Cardiac muscle cell (in vitro differentiated cells and primary cell): ENCODE results near the gene SUPT20HL2. TPM values are rescaled to one million over a fixed set of nuclear protein-coding genes. Genes with fewer than 3 reads are reported as not detected.

Source experiments
- polyA plus RNA-seq: library from polyadenylated mRNA; unstranded; fragments of >200 nt; fragmentation: Nextera tagmentation; extraction: Ambion mirVana; gene quantifications from 2 replicates; pipeline ENCODE4 v1.2.1, GENCODE V29; 2016
- total RNA-seq: library from RNA; depleted of rRNA; stranded (reverse); fragments of >200 nt; gene quantifications from 2 replicates; pipeline ENCODE4 v1.2.3, GENCODE V29; 2016

Gene SUPT20HL2
- total and polyA plus RNA-seq, 2 experiments from 2014 or later: 0.12 to 0.17 TPM

Other genes starting within 250 kb of the SUPT20HL2 start
- 39.9 and 43.6 TPM in 2 replicates for gene ZFX, start 164.3 kb downstream of the SUPT20HL2 start, total RNA-seq
- 24.6 and 36.6 TPM in 2 replicates for gene ZFX, start 164.3 kb downstream of the SUPT20HL2 start, polyA plus RNA-seq
- 0.04 TPM in 1 of 2 replicates, not detected in the other for gene SUPT20HL1, start 46.6 kb upstream of the SUPT20HL2 start, total RNA-seq
- gene SUPT20HL1, start 46.6 kb upstream of the SUPT20HL2 start, polyA plus RNA-seq: 0.61 TPM in 1 of 2 replicates, not detected in the other
- gene PDK3, start 151.2 kb upstream of the SUPT20HL2 start, total RNA-seq: 55.0 and 60.0 TPM in 2 replicates
- gene PDK3, start 151.2 kb upstream of the SUPT20HL2 start, polyA plus RNA-seq: 65.3 and 72.5 TPM in 2 replicates